GM19328 (cell line): Measurements from ENCODE around the gene MITD1.
"Not testable (repeated sequence)": the region's sequence is repeated elsewhere in the genome, so short reads cannot be mapped to it uniquely, and the experiment has no call there.

Experiments
- ATAC-seq: cut with Tn5 transposase; IDR thresholded peaks from one replicate; pipeline ENCODE4 v1.9.1; 2021; ENCODE audit warnings: mild to moderate bottlenecking, moderate library complexity; ENCODE audit not compliant: unreplicated experiment

Gene MITD1

GRCh38 chr2:99154643-99155536, 26.0 kb downstream of the MITD1 start, which contains the start of the genes LIPT1 and TSGA10:
LIPT1 (plus strand) TSS chr2:99154967; CDS start chr2:99161958, 6,991 bp downstream.
TSGA10 (minus strand) TSS chr2:99154942; CDS start chr2:99109439, 45,503 bp downstream.
- ATAC-seq: peak; percentile 98

GRCh38 chr2:99153921-99154604, 26.8 kb downstream of the MITD1 start:
- no peak for ATAC-seq

GRCh38 chr2:99152199-99152895, 28.5 kb downstream of the MITD1 start:
- ATAC-seq: no peak

- ATAC-seq: no peak
Measured at GRCh38 chr2:99150706-99151105, 30.2 kb downstream of the MITD1 start.

GRCh38 chr2:99141110-99142108, 39.4 kb downstream of the MITD1 start, which contains the start of gene C2orf15:
C2orf15 (plus strand) TSS chr2:99141707; CDS start chr2:99150559, 8,852 bp downstream.
- peak; percentile 89 for ATAC-seq

GRCh38 chr2:99140860-99141109, 40.1 kb downstream of the MITD1 start:
- no peak for ATAC-seq

GRCh38 chr2:99140056-99140859, 40.6 kb downstream of the MITD1 start:
- ATAC-seq: no peak

- ATAC-seq: no peak
Measured at GRCh38 chr2:99139003-99139402, 41.9 kb downstream of the MITD1 start.

GRCh38 chr2:99135044-99135556, 45.8 kb downstream of the MITD1 start:
- ATAC-seq: not testable (repeated sequence)

- ATAC-seq: no peak
Measured at GRCh38 chr2:99127981-99128380, 52.9 kb downstream of the MITD1 start.
